Measurements from ENCODE around the gene CAPG. TPM values are rescaled to one million over a fixed set of nuclear protein-coding genes. Genes with fewer than 3 reads are reported as not detected.

CAPG gene
- total and polyA plus RNA-seq, 9 of the 15 experiments (the other 6 are each of a cell fraction or from before 2014, with no cell fraction given): 10.6 to 90.4 (median 56.0) TPM

DNA sequence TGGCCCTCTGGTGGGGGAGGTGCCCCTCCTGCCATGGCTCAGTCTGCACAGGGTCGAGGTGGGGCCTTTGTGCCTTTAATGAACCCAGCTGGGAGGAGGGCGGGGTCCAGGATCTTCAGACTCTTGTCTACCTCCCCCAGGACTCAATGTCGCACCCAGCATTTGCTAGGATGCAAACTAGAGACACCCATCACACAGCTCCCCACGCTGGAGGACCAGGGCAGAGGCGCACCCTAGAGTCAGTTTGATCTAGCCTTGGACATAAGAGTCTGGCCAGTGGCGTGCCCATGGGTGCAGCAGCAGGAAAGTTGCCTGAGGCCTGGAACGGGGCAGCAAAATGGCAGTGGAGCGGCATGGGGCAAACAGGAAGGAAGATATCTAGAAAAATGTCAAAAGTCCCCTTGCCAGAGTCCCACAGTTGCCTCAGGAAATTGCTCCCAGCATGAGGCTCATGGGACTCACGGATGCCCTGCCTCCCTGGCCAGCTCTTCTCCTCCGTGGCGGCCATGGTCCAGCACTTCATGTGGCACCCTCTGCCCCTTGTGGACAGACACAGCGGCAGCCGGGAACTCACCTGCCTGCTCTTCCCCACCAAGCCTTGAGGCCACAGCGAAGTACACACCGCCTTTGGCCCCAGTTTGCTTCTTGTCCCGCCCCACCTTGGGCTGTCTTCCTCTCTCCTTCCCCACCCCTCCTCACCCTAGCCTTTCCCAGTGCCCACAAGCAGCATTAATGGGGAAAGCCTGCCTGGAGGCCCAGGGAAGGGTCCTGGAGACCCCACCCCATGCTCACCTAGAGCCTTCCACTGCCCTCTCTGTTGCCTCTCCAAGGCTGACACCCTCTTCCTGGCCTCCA is 26.0 kb upstream of the CAPG start (continued):
- TF ChIP-seq PBX2 (CRISPR knock-in tag; IDR thresholded peaks at IDR 0.05; ENCODE audit: low read depth): no peak
- no peak for TF ChIP-seq PBX2 (tag; conservative IDR thresholded peaks at IDR 0.05; ENCODE audit: low read depth)
- 0 out of 2 replicates have a peak, but pooled peaks have one; percentile 29 for TF ChIP-seq ZNF311 (CRISPR knock-in tag; IDR thresholded peaks at IDR 0.05)
- TF ChIP-seq FOXP4 (CRISPR knock-in tag; IDR thresholded peaks at IDR 0.05; ENCODE audit: borderline replicate concordance): no peak
- TF ChIP-seq, protein P1, sequence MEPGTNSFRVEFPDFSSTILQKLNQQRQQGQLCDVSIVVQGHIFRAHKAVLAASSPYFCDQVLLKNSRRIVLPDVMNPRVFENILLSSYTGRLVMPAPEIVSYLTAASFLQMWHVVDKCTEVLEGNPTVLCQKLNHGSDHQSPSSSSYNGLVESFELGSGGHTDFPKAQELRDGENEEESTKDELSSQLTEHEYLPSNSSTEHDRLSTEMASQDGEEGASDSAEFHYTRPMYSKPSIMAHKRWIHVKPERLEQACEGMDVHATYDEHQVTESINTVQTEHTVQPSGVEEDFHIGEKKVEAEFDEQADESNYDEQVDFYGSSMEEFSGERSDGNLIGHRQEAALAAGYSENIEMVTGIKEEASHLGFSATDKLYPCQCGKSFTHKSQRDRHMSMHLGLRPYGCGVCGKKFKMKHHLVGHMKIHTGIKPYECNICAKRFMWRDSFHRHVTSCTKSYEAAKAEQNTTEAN (CRISPR knock-in tag; IDR thresholded peaks at IDR 0.05): no peak
- no peak for TF ChIP-seq MED1 (CRISPR knock-in tag; IDR thresholded peaks at IDR 0.05; ENCODE audit: borderline replicate concordance)
- TF ChIP-seq FUS (optimal IDR thresholded peaks at IDR 0.05; ENCODE audit: low read depth, low read length): no peak
- TF ChIP-seq, protein P2, sequence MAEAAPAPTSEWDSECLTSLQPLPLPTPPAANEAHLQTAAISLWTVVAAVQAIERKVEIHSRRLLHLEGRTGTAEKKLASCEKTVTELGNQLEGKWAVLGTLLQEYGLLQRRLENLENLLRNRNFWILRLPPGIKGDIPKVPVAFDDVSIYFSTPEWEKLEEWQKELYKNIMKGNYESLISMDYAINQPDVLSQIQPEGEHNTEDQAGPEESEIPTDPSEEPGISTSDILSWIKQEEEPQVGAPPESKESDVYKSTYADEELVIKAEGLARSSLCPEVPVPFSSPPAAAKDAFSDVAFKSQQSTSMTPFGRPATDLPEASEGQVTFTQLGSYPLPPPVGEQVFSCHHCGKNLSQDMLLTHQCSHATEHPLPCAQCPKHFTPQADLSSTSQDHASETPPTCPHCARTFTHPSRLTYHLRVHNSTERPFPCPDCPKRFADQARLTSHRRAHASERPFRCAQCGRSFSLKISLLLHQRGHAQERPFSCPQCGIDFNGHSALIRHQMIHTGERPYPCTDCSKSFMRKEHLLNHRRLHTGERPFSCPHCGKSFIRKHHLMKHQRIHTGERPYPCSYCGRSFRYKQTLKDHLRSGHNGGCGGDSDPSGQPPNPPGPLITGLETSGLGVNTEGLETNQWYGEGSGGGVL (CRISPR knock-in tag; IDR thresholded peaks at IDR 0.05): no peak
- TF ChIP-seq SMC3 (conservative IDR thresholded peaks at IDR 0.05; ENCODE audit: insufficient read depth, low read depth, low read length): no peak
- no peak for TF ChIP-seq ATF7 (IDR thresholded peaks at IDR 0.05)
- TF ChIP-seq STAT5A (IDR thresholded peaks at IDR 0.05; ENCODE audit: borderline replicate concordance, low read length): no peak
- TF ChIP-seq, protein P3, sequence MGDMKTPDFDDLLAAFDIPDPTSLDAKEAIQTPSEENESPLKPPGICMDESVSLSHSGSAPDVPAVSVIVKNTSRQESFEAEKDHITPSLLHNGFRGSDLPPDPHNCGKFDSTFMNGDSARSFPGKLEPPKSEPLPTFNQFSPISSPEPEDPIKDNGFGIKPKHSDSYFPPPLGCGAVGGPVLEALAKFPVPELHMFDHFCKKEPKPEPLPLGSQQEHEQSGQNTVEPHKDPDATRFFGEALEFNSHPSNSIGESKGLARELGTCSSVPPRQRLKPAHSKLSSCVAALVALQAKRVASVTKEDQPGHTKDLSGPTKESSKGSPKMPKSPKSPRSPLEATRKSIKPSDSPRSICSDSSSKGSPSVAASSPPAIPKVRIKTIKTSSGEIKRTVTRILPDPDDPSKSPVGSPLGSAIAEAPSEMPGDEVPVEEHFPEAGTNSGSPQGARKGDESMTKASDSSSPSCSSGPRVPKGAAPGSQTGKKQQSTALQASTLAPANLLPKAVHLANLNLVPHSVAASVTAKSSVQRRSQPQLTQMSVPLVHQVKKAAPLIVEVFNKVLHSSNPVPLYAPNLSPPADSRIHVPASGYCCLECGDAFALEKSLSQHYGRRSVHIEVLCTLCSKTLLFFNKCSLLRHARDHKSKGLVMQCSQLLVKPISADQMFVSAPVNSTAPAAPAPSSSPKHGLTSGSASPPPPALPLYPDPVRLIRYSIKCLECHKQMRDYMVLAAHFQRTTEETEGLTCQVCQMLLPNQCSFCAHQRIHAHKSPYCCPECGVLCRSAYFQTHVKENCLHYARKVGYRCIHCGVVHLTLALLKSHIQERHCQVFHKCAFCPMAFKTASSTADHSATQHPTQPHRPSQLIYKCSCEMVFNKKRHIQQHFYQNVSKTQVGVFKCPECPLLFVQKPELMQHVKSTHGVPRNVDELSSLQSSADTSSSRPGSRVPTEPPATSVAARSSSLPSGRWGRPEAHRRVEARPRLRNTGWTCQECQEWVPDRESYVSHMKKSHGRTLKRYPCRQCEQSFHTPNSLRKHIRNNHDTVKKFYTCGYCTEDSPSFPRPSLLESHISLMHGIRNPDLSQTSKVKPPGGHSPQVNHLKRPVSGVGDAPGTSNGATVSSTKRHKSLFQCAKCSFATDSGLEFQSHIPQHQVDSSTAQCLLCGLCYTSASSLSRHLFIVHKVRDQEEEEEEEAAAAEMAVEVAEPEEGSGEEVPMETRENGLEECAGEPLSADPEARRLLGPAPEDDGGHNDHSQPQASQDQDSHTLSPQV (IDR thresholded peaks at IDR 0.05): 0 out of 2 replicates have a peak, but pooled peaks have one; percentile 22
- no peak for TF ChIP-seq ZNF668 (CRISPR knock-in tag; IDR thresholded peaks at IDR 0.05)
- no peak for TF ChIP-seq BMI1 (IDR thresholded peaks at IDR 0.05; ENCODE audit: low read length)
